Trophoblast cell (in vitro differentiated cells and primary cell): ENCODE results near the gene SLC16A8.

ENCODE experiments used
- DNase-seq, 2 donors: peaks; one replicate each; pipeline ENCODE4 v3.0.0-alpha.2; 2016
- H2AFZ ChIP-seq: 2 replicates; pipeline ENCODE4 v1.6.1; 2013; ENCODE audit warnings: low read length, moderate library complexity, mild to moderate bottlenecking; ENCODE audit not compliant: insufficient read depth, poor library complexity
- H2AK5ac ChIP-seq: 2 replicates; pipeline ENCODE4 v1.6.1; 2013; ENCODE audit warnings: mild to moderate bottlenecking, low read length
- H2BK120ac ChIP-seq: 2 replicates; pipeline ENCODE4 v1.6.1; 2013; ENCODE audit warnings: low read length, mild to moderate bottlenecking, moderate library complexity; ENCODE audit not compliant: insufficient read depth, poor library complexity
- H2BK12ac ChIP-seq: 2 replicates; pipeline ENCODE4 v1.6.1; 2013; ENCODE audit warnings: mild to moderate bottlenecking, low read length, moderate library complexity
- H2BK5ac ChIP-seq: 2 replicates; pipeline ENCODE4 v1.6.1; 2013; ENCODE audit warnings: low read length, low read depth, moderate library complexity, mild to moderate bottlenecking; ENCODE audit not compliant: poor library complexity
- H3K14ac ChIP-seq: 2 replicates; pipeline ENCODE4 v1.6.1; 2013; ENCODE audit warnings: mild to moderate bottlenecking, low read length
- H3K18ac ChIP-seq: 2 replicates; pipeline ENCODE4 v1.6.1; 2013; ENCODE audit warnings: mild to moderate bottlenecking, low read length
- H3K23ac ChIP-seq: 2 replicates; pipeline ENCODE4 v1.6.1; 2013; ENCODE audit warnings: low read length
- H3K27ac ChIP-seq: 2 replicates; pipeline ENCODE4 v1.5.1; 2013; ENCODE audit warnings: low read depth, mild to moderate bottlenecking, inconsistent platforms, low read length, moderate library complexity
- H3K27me3 ChIP-seq: 2 replicates; pipeline ENCODE4 v1.6.1; 2013; ENCODE audit warnings: inconsistent platforms, mild to moderate bottlenecking, low read length, moderate library complexity; ENCODE audit not compliant: insufficient read depth
- H3K36me3 ChIP-seq, 2 experiments: 1 replicate in 1 of 2; 2 replicates in 1 of 2; pipeline ENCODE4 v1.6.1; 2013; ENCODE audit warnings: low read length in 2 of 2, mild to moderate bottlenecking in 2 of 2, moderate library complexity in 1 of 2; ENCODE audit not compliant: insufficient read depth in 2 of 2, control insufficient read depth in 1 of 2
- H3K4ac ChIP-seq: 2 replicates; pipeline ENCODE4 v1.6.1; 2013; ENCODE audit warnings: low read depth, mild to moderate bottlenecking, low read length, moderate library complexity
- H3K4me1 ChIP-seq, 2 experiments: 1 replicate in 1 of 2; 2 replicates in 1 of 2; pipeline ENCODE4 v1.6.1; 2013; ENCODE audit warnings: low read length in 2 of 2, mild to moderate bottlenecking in 2 of 2, moderate library complexity in 1 of 2; ENCODE audit not compliant: insufficient read depth in 2 of 2, control insufficient read depth in 1 of 2
- H3K4me2 ChIP-seq: 2 replicates; pipeline ENCODE4 v1.6.1; 2013; ENCODE audit warnings: inconsistent platforms, mild to moderate bottlenecking, low read length, moderate library complexity
- H3K4me3 ChIP-seq: 2 replicates; pipeline ENCODE4 v1.5.1; 2013; ENCODE audit warnings: mild to moderate bottlenecking, low read depth, low read length, inconsistent platforms
- H3K79me1 ChIP-seq: one replicate; pipeline ENCODE4 v1.6.1; 2013; ENCODE audit warnings: low read length
- H3K79me2 ChIP-seq: 2 replicates; pipeline ENCODE4 v1.6.1; 2013; ENCODE audit warnings: low read length, mild to moderate bottlenecking; ENCODE audit not compliant: control insufficient read depth, insufficient read depth, poor library complexity
- H3K9ac ChIP-seq: 2 replicates; pipeline ENCODE4 v1.6.1; 2013; ENCODE audit warnings: mild to moderate bottlenecking, low read length
- H3K9me3 ChIP-seq: 2 replicates; pipeline ENCODE4 v1.6.1; 2013; ENCODE audit warnings: low read depth, mild to moderate bottlenecking, control low read depth, inconsistent platforms, low read length; ENCODE audit not compliant: insufficient read depth
- H4K12ac ChIP-seq: 2 replicates; pipeline ENCODE4 v1.6.1; 2013; ENCODE audit warnings: low read depth, mild to moderate bottlenecking, low read length, moderate library complexity
- H4K8ac ChIP-seq: 2 replicates; pipeline ENCODE4 v1.6.1; 2013; ENCODE audit warnings: low read depth, mild to moderate bottlenecking, low read length, moderate library complexity
- H4K91ac ChIP-seq: one replicate; pipeline ENCODE4 v1.6.1; 2013; ENCODE audit warnings: low read depth, mild to moderate bottlenecking, low read length, moderate library complexity
- WGBS: extraction: QIAGEN DNeasy Blood & Tissue Kit; methylation state at CpG from one replicate; pipeline ENCODE4 v1.1.7; 2013; ENCODE audit warnings: missing lambda C conversion rate; ENCODE audit not compliant: insufficient read length, insufficient coverage; ENCODE audit errors: extremely low coverage; 5-methylcytosine and 5-hydroxymethylcytosine counted together

SLC16A8 gene

DNA sequence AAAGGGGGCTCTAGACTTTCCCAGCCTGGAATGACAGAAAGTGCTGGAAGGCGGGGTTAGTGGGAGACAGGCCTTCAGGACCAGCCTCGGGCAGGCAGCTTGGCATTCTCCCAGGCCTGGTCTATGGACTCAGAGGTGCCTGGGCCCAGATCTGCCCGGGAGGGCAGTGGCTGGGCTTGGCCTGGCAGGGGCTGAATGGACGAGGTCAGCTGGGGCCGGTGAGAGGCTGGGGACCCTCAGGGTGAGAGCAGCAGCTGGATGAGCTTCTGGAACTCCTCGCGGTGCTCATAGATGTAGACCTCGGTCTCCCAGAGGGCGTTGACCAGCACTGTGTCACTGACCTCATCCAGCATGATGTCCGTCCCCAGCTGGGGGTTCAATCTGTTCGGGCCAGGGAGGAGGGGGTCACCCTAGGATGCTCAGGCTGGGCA, 28.0 kb upstream of the SLC16A8 start:
- Histone ChIP-seq H4K8ac (no peak overlapping the region), H2AFZ (no peak overlapping the region), H4K91ac (no peak overlapping the region), H3K4me2 (no peak overlapping the region), H2BK120ac (no peak overlapping the region), H3K27me3 (no peaks in the 10 kb centered on the region), H3K79me2 (no peaks in the 10 kb centered on the region), H3K14ac (no peak overlapping the region), H3K9me3 (no peaks in the 10 kb centered on the region), H3K4me3 (no peak overlapping the region), H3K36me3 (no peaks in the 10 kb centered on the region), H3K9ac (no peak overlapping the region), H3K79me1 (no peaks in the 10 kb centered on the region), H3K23ac (no peak overlapping the region), H2BK12ac (no peak overlapping the region), H3K4ac (no peak overlapping the region), H4K12ac (no peak overlapping the region), H2AK5ac (no peak overlapping the region), H3K4me1 (peaks cover 2 to 3% of the 10 kb centered on the region in 2 experiments), H2BK5ac (no peak overlapping the region), H3K18ac (no peak overlapping the region), H3K27ac (no peak overlapping the region)
- no CpG with 5 or more reads among the region's 11 CpGs for WGBS
- no peak for DNase-seq

DNA sequence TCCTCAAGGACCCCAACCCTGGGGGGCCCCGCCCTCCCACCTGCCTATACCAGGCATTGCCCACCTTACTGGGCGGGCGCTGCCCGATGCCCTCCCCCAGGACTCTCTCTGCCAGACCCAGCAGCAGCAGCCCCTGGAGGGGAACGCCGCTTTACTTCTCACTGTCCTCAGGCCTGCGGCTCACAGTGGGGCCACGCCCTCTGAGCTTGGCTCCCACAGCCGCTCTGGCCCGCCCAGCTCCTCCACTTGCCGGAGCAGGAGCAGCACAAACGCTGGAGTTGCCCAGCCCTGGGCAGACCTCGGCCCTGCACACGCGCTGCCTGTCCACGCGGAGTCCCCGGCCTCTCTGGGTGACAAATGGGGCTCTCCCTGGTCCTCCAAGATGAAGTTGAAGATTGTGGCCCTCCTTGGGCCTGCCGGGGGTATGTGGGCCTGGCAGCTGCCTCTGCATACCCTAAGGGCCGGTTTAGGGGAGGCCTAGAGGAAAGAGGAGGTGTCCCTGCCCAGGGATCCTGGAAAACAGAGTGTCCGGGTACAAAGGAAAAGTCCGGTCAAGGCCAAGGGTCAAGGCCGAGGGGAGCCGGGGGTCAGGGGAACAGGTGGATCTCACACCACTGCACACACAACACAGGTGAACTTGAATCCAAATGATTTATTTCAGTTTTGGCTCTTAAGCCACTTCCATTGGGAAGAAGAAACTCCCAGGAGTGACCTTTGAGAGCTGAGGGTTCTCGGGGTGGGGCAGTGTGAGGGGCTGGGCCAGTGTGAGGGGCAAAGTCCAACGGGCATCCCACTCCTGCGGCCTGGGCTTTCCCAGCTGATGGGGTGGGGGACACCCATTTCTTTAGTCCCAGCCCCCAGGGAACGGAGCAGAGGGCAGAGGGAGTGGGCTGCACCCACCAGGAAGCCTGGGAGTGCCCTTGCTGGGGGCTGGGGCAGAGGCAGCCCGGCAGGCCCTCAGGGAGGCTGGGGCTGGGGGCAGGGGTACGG, 27.2 kb upstream of the SLC16A8 start:
- no peak overlapping the region for H3K4me3 ChIP-seq
- H4K91ac ChIP-seq: no peak overlapping the region
- no peak overlapping the region for H2AFZ ChIP-seq
- H4K8ac ChIP-seq: no peak overlapping the region
- no peaks in the 10 kb centered on the region for H3K9me3 ChIP-seq
- H3K9ac ChIP-seq: no peak overlapping the region
- H3K27ac ChIP-seq: no peak overlapping the region
- no peaks in the 10 kb centered on the region for H3K36me3 ChIP-seq
- no peak overlapping the region for H2BK5ac ChIP-seq
- WGBS: no CpG with 5 or more reads among the region's 30 CpGs
- no peak overlapping the region for H2BK120ac ChIP-seq
- peaks cover 2 to 3% of the 10 kb centered on the region in 2 experiments for H3K4me1 ChIP-seq
- DNase-seq: no peak
- H3K18ac ChIP-seq: no peak overlapping the region
- H3K27me3 ChIP-seq: no peaks in the 10 kb centered on the region
- H2AK5ac ChIP-seq: no peak overlapping the region
- H3K79me1 ChIP-seq: no peaks in the 10 kb centered on the region
- no peak overlapping the region for H3K23ac ChIP-seq
- no peak overlapping the region for H2BK12ac ChIP-seq
- H3K14ac ChIP-seq: no peak overlapping the region
- no peak overlapping the region for H4K12ac ChIP-seq
- no peaks in the 10 kb centered on the region for H3K79me2 ChIP-seq
- H3K4me2 ChIP-seq: no peak overlapping the region
- no peak overlapping the region for H3K4ac ChIP-seq

DNA sequence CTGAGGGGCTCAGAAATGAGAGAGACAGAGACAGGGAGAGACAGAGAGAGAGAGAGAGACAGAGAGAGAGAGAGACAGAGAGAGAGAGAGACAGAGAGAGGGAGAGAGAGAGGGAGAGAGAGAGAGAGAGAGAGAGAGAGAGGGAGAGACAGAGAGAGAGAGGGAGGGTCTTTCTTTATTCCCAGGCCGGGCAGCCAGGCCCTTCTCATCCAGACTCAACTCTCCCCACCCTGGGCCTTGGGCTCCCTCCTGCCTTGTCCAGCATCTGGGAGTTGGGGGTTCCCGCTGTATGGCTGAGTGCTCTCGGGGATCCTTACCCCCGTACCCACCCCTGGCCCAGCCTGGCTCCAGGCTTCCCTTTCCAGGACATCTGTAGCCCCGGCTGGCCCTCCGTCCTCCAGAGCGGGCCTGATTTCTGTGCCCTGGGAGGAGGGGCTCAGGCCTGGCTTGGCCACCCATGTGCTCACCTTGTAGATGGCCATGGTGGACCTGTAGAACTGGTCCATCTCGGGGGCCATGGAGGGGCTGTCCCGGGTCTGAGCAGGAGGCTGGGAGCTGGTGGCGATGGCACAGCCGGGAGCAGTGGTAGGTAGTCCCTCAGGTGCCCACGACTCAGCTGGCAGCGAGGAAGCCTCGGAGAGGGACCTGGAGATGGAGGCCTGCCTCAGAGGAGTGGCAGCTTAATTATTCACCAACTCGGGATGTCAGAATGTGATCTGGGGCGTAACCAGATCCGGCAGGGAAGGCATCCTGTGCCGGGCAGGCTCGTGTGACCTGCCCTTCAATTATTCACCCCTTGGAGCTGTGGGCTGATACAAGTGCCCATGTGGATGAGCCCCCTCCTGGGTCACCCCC, 26.3 kb upstream of the SLC16A8 start, which contains the start of gene BAIAP2L2:
Gene BAIAP2L2 (minus strand): TSS at position 677 of the 855 bp plus-strand sequence. CDS start 159 bp downstream, at position 518.
- H3K4me2 ChIP-seq: no peak within 1 kb of the TSS

GRCh38 chr22:38109371-38110001, 25.5 kb upstream of the SLC16A8 start:
- Histone ChIP-seq H3K79me2 (no peaks in the 10 kb centered on the region), H3K14ac (no peak overlapping the region), H3K9ac (no peak overlapping the region), H3K23ac (no peak overlapping the region), H2BK120ac (no peak overlapping the region), H2BK12ac (no peak overlapping the region), H2AFZ (no peak overlapping the region), H3K4me3 (no peak overlapping the region), H4K8ac (no peak overlapping the region), H3K9me3 (no peaks in the 10 kb centered on the region), H3K4me2 (no peak overlapping the region), H3K79me1 (no peaks in the 10 kb centered on the region), H3K36me3 (no peaks in the 10 kb centered on the region), H4K91ac (no peak overlapping the region), H4K12ac (no peak overlapping the region), H2AK5ac (no peak overlapping the region), H3K27me3 (no peaks in the 10 kb centered on the region), H2BK5ac (no peak overlapping the region), H3K4me1 (no peaks in the 10 kb centered on the region), H3K27ac (no peak overlapping the region), H3K4ac (no peak overlapping the region), H3K18ac (no peak overlapping the region)
- WGBS: no CpG with 5 or more reads among the region's 22 CpGs
- peak in 1 of 2 donors; percentile 8 for DNase-seq

More for the DNA sequence above, 26.3 kb upstream of the SLC16A8 start, which contains the start of gene BAIAP2L2:
- no peaks in the 10 kb centered on the region for H3K27me3 ChIP-seq
- no peak within 1 kb of the TSS for H2BK5ac ChIP-seq
- H2AFZ ChIP-seq: no peak within 1 kb of the TSS
- H3K18ac ChIP-seq: no peak within 1 kb of the TSS
- H3K14ac ChIP-seq: no peak within 1 kb of the TSS
- no peak within 1 kb of the TSS for H2BK120ac ChIP-seq
- H3K79me2 ChIP-seq: no peaks in the 10 kb centered on the region
- no peak within 1 kb of the TSS for H3K4me3 ChIP-seq
- H3K79me1 ChIP-seq: no peaks in the 10 kb centered on the region
- no peaks in the 10 kb centered on the region for H3K36me3 ChIP-seq
- H3K27ac ChIP-seq: no peak within 1 kb of the TSS
- H3K4me1 ChIP-seq: peaks cover 2 to 3% of the 10 kb centered on the region in 2 experiments
- H3K9ac ChIP-seq: no peak within 1 kb of the TSS
- DNase-seq: no peak
- H4K12ac ChIP-seq: no peak within 1 kb of the TSS
- H3K23ac ChIP-seq: no peak within 1 kb of the TSS
- no CpG with 5 or more reads among the region's 19 CpGs for WGBS
- H2BK12ac ChIP-seq: no peak within 1 kb of the TSS
- H2AK5ac ChIP-seq: no peak within 1 kb of the TSS
- H4K8ac ChIP-seq: no peak within 1 kb of the TSS
- H3K9me3 ChIP-seq: no peaks in the 10 kb centered on the region
- no peak within 1 kb of the TSS for H3K4ac ChIP-seq
- no peak within 1 kb of the TSS for H4K91ac ChIP-seq
